HepG2 (cell line): Measurements from ENCODE around the gene RHBDF2. TPM values are rescaled to one million over a fixed set of nuclear protein-coding genes. Genes with fewer than 3 reads are reported as not detected.

Source experiments
- DNMT1 ChIP-seq: sonication (generic); formaldehyde crosslinking; IDR thresholded peaks from 2 replicates; pipeline ENCODE4 v1.5.1; 2020; ENCODE audit warnings: mild to moderate bottlenecking, missing genetic modification reagents
- JARID2 ChIP-seq: sonication (generic); formaldehyde crosslinking; IDR thresholded peaks from 2 replicates; pipeline ENCODE4 v1.8.1; 2023; ENCODE audit warnings: missing genetic modification reagents, inconsistent platforms; ENCODE audit not compliant: insufficient replicate concordance
- KAT7 ChIP-seq: IDR thresholded peaks from 2 replicates; pipeline ENCODE4 v1.6.1; 2018; ENCODE audit warnings: borderline replicate concordance, missing compliant biosample characterization
- KLF13 ChIP-seq: sonication (generic); formaldehyde crosslinking; IDR thresholded peaks from 2 replicates; pipeline ENCODE4 v1.4.0; 2020; ENCODE audit warnings: mild to moderate bottlenecking, missing genetic modification reagents
- MLLT10 ChIP-seq: sonication (generic); formaldehyde crosslinking; IDR thresholded peaks from 2 replicates; pipeline ENCODE4 v1.4.0; 2020; ENCODE audit warnings: missing genetic modification reagents
- NFYC ChIP-seq: IDR thresholded peaks from 2 replicates; pipeline ENCODE4 v1.6.1; 2016; ENCODE audit warnings: missing genetic modification reagents, missing compliant biosample characterization
- PHF8 ChIP-seq: sonication (generic); formaldehyde crosslinking; IDR thresholded peaks from 2 replicates; pipeline ENCODE4 v1.5.0; 2020; ENCODE audit warnings: missing genetic modification reagents
- SNAPC2 ChIP-seq: sonication (generic); formaldehyde crosslinking; IDR thresholded peaks from 2 replicates; pipeline ENCODE4 v1.8.1; 2022; ENCODE audit warnings: mild to moderate bottlenecking, missing genetic modification reagents
- ZNF431 ChIP-seq: sonication (generic); formaldehyde crosslinking; IDR thresholded peaks from 2 replicates; pipeline ENCODE4 v1.9.0; 2022; ENCODE audit warnings: missing genetic modification reagents, low read depth, mild to moderate bottlenecking, borderline replicate concordance
- ZNF549 ChIP-seq: sonication (generic); formaldehyde crosslinking; IDR thresholded peaks from 2 replicates; pipeline ENCODE4 v1.5.0; 2020; ENCODE audit warnings: missing genetic modification reagents
- ZNF558 ChIP-seq: sonication (generic); formaldehyde crosslinking; IDR thresholded peaks from 2 replicates; pipeline ENCODE4 v1.9.0; 2022; ENCODE audit warnings: mild to moderate bottlenecking, missing genetic modification reagents, borderline replicate concordance
- ZNF589 ChIP-seq: sonication (generic); formaldehyde crosslinking; conservative IDR thresholded peaks from 2 replicates; pipeline ENCODE4 v1.8.0; 2022; ENCODE audit warnings: mild to moderate bottlenecking, moderate library complexity, missing genetic modification reagents
- ZNF75D ChIP-seq: sonication (generic); formaldehyde crosslinking; IDR thresholded peaks from 2 replicates; pipeline ENCODE4 v1.8.1; 2023; ENCODE audit warnings: missing genetic modification reagents, mild to moderate bottlenecking, borderline replicate concordance
- ZNF788 ChIP-seq: sonication (generic); formaldehyde crosslinking; IDR thresholded peaks from 2 replicates; pipeline ENCODE4 v1.5.0; 2020; ENCODE audit warnings: mild to moderate bottlenecking, missing genetic modification reagents, borderline replicate concordance
- polyA plus RNA-seq, 8 experiments: library from polyadenylated mRNA; depleted of rRNA in 3 of 8; stranded (reverse) in 7 of 8; unstranded in 1 of 8; fragments of >200 nt; fragmentation: Illumina TruSeq in 4 of 8; extraction: Trizol in 4 of 8; gene quantifications; 2 replicates each; pipeline versions ENCODE4 v1.2.1 to v1.2.3, GENCODE V29; 2011 to 2016; ENCODE audit warnings: low read depth in 4 of 8, missing spikeins in 1 of 8, mixed read lengths in 1 of 8; ENCODE audit not compliant: insufficient read depth in 1 of 8
- total RNA-seq, 5 experiments: library from RNA; depleted of rRNA; stranded (reverse); fragments of >200 nt; fragmentation: Illumina TruSeq; extraction: Trizol; gene quantifications; 2 replicates each; pipeline ENCODE4 v1.2.3, GENCODE V29; 2016; ENCODE audit warnings: low read depth in 1 of 5
- TF ChIP-seq, protein P1 (sequence below): sonication (generic); formaldehyde crosslinking; IDR thresholded peaks from 2 replicates; pipeline ENCODE4 v1.4.0; 2020; ENCODE audit warnings: mild to moderate bottlenecking, missing genetic modification reagents
- TF ChIP-seq, protein P2 (sequence below): sonication (generic); formaldehyde crosslinking; IDR thresholded peaks from 2 replicates; pipeline ENCODE4 v1.5.0; 2020; ENCODE audit warnings: mild to moderate bottlenecking, missing genetic modification reagents
- TF ChIP-seq, protein P3 (sequence below): IDR thresholded peaks from 2 replicates; pipeline ENCODE4 v1.6.1; 2016; ENCODE audit warnings: low read depth, borderline replicate concordance
- TF ChIP-seq, protein P4 (sequence below): sonication (generic); formaldehyde crosslinking; IDR thresholded peaks from 2 replicates; pipeline ENCODE4 v1.5.1; 2020; ENCODE audit warnings: mild to moderate bottlenecking, missing genetic modification reagents, borderline replicate concordance
- TF ChIP-seq, protein P5 (sequence below): IDR thresholded peaks from 2 replicates; pipeline ENCODE4 v1.6.1; 2016; ENCODE audit warnings: missing genetic modification reagents, missing compliant biosample characterization

The RHBDF2 gene
- total and polyA plus RNA-seq, 2 of the 13 experiments (the other 11 are each of a cell fraction or from before 2014, with no cell fraction given), result 7.8 to 24.2 TPM

DNA sequence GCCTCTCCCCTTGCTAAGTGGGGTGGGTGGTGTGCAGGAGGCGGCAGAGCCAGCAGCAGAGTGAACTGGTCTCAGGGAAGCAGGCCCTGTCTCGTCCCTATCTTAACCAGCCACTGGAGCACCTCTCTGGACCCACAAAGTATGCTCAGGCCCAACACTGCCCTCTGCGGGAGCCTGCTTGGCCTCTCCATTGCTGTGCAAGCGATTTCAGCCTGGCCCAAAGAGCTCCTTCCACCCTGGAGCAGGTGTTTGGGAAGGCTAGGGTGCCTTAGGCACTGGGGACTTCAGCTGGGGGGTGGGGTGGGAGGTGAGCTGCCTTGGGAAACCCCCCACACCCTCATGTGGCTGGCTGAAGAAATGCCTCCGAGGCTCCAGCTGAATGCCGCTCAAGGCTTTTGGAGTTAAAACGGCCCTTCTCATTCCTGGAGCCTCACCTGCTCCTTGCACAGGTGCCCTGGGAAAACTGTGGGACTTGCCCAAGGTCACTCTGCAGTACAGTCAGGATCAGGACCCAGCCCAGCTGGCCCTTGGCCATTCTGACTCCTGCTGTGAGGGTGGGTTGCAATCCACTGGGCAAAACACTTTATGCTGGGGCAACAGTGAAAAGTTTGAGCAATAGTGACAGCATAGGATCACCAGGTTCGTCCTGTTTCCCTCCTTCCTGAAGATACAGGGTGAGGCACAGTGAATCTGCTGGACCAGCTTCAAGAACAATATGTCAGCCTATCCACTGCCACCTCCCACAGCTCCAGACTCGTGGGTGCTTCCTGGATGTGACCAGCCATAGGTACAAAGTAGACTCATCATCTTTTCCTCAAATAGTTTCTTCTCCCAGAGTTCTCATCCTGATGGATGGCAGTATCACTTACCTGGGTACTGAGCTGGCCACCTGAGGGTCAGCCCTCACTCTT lies 42.4 kb downstream of the RHBDF2 start (continued):
- TF ChIP-seq ZNF549 (CRISPR knock-in tag), result no peak
- no peak for TF ChIP-seq PHF8
- TF ChIP-seq KAT7 (CRISPR knock-in tag), result no peak
- TF ChIP-seq, protein P1, sequence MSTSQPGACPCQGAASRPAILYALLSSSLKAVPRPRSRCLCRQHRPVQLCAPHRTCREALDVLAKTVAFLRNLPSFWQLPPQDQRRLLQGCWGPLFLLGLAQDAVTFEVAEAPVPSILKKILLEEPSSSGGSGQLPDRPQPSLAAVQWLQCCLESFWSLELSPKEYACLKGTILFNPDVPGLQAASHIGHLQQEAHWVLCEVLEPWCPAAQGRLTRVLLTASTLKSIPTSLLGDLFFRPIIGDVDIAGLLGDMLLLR (CRISPR knock-in tag), result no peak
- TF ChIP-seq, protein P2, sequence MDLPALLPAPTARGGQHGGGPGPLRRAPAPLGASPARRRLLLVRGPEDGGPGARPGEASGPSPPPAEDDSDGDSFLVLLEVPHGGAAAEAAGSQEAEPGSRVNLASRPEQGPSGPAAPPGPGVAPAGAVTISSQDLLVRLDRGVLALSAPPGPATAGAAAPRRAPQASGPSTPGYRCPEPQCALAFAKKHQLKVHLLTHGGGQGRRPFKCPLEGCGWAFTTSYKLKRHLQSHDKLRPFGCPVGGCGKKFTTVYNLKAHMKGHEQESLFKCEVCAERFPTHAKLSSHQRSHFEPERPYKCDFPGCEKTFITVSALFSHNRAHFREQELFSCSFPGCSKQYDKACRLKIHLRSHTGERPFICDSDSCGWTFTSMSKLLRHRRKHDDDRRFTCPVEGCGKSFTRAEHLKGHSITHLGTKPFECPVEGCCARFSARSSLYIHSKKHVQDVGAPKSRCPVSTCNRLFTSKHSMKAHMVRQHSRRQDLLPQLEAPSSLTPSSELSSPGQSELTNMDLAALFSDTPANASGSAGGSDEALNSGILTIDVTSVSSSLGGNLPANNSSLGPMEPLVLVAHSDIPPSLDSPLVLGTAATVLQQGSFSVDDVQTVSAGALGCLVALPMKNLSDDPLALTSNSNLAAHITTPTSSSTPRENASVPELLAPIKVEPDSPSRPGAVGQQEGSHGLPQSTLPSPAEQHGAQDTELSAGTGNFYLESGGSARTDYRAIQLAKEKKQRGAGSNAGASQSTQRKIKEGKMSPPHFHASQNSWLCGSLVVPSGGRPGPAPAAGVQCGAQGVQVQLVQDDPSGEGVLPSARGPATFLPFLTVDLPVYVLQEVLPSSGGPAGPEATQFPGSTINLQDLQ (CRISPR knock-in tag), result no peak
- TF ChIP-seq, protein P3, sequence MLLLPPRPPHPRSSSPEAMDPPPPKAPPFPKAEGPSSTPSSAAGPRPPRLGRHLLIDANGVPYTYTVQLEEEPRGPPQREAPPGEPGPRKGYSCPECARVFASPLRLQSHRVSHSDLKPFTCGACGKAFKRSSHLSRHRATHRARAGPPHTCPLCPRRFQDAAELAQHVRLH (CRISPR knock-in tag), result no peak
- TF ChIP-seq KLF13 (CRISPR knock-in tag), result no peak
- TF ChIP-seq SNAPC2 (CRISPR knock-in tag), result no peak
- 0 out of 2 replicates have a peak, but pooled peaks have one; percentile 24 for TF ChIP-seq ZNF788 (CRISPR knock-in tag)
- TF ChIP-seq, protein P4, sequence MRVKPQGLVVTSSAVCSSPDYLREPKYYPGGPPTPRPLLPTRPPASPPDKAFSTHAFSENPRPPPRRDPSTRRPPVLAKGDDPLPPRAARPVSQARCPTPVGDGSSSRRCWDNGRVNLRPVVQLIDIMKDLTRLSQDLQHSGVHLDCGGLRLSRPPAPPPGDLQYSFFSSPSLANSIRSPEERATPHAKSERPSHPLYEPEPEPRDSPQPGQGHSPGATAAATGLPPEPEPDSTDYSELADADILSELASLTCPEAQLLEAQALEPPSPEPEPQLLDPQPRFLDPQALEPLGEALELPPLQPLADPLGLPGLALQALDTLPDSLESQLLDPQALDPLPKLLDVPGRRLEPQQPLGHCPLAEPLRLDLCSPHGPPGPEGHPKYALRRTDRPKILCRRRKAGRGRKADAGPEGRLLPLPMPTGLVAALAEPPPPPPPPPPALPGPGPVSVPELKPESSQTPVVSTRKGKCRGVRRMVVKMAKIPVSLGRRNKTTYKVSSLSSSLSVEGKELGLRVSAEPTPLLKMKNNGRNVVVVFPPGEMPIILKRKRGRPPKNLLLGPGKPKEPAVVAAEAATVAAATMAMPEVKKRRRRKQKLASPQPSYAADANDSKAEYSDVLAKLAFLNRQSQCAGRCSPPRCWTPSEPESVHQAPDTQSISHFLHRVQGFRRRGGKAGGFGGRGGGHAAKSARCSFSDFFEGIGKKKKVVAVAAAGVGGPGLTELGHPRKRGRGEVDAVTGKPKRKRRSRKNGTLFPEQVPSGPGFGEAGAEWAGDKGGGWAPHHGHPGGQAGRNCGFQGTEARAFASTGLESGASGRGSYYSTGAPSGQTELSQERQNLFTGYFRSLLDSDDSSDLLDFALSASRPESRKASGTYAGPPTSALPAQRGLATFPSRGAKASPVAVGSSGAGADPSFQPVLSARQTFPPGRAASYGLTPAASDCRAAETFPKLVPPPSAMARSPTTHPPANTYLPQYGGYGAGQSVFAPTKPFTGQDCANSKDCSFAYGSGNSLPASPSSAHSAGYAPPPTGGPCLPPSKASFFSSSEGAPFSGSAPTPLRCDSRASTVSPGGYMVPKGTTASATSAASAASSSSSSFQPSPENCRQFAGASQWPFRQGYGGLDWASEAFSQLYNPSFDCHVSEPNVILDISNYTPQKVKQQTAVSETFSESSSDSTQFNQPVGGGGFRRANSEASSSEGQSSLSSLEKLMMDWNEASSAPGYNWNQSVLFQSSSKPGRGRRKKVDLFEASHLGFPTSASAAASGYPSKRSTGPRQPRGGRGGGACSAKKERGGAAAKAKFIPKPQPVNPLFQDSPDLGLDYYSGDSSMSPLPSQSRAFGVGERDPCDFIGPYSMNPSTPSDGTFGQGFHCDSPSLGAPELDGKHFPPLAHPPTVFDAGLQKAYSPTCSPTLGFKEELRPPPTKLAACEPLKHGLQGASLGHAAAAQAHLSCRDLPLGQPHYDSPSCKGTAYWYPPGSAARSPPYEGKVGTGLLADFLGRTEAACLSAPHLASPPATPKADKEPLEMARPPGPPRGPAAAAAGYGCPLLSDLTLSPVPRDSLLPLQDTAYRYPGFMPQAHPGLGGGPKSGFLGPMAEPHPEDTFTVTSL (CRISPR knock-in tag), result no peak
- TF ChIP-seq, protein P5, sequence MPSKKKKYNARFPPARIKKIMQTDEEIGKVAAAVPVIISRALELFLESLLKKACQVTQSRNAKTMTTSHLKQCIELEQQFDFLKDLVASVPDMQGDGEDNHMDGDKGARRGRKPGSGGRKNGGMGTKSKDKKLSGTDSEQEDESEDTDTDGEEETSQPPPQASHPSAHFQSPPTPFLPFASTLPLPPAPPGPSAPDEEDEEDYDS (CRISPR knock-in tag), result no peak
- TF ChIP-seq ZNF431, result no peak
- TF ChIP-seq NFYC (CRISPR knock-in tag), result no peak
- TF ChIP-seq ZNF558, result no peak
- no peak for TF ChIP-seq DNMT1 (CRISPR knock-in tag)
- TF ChIP-seq JARID2 (CRISPR knock-in tag), result no peak
- TF ChIP-seq ZNF75D (CRISPR knock-in tag), result no peak
- TF ChIP-seq MLLT10 (CRISPR knock-in tag), result no peak
- TF ChIP-seq ZNF589 (CRISPR knock-in tag), result no peak
